ENCODE measurements around the gene AK5.
"Not testable (repeated sequence)": the region's sequence is repeated elsewhere in the genome, so short reads cannot be mapped to it uniquely, and the experiment has no call there.

AK5 gene

DNA sequence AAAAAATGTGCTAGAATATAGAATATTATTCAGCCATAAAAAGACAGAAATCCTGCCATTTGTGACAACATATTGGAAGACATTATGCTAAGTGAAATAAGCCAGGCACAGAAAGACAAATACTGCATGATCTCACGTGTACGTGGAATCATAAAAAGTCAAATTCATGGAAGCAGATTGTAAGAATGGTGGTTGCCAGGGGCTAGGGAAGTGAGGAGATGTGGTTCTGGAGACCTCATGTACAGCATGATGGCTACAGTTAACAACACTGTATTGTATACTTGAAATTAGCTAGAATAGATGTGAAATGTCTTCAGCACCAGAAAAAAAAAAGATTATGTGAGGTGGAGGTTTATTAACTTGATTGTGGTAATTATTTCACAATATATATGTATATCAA lies 234.3 kb downstream of the AK5 start:
- Histone ChIP-seq H3K36me3 (ENCODE audit: low read depth) (no peaks in the 10 kb centered on the region), H3K4me3 (ENCODE audit: severe bottlenecking) (no peak overlapping the region), H3K27me3 (ENCODE audit: insufficient read depth, poor library complexity, severe bottlenecking) (no peaks in the 10 kb centered on the region), H3K4me1 (ENCODE audit: insufficient read depth, poor library complexity, severe bottlenecking) (peaks cover 8% of the 10 kb centered on the region), H3K9me3 (ENCODE audit: severe bottlenecking) (no peaks in the 10 kb centered on the region), H3K27ac (ENCODE audit: poor library complexity, severe bottlenecking) (no peak overlapping the region)
- TF ChIP-seq, protein P1, sequence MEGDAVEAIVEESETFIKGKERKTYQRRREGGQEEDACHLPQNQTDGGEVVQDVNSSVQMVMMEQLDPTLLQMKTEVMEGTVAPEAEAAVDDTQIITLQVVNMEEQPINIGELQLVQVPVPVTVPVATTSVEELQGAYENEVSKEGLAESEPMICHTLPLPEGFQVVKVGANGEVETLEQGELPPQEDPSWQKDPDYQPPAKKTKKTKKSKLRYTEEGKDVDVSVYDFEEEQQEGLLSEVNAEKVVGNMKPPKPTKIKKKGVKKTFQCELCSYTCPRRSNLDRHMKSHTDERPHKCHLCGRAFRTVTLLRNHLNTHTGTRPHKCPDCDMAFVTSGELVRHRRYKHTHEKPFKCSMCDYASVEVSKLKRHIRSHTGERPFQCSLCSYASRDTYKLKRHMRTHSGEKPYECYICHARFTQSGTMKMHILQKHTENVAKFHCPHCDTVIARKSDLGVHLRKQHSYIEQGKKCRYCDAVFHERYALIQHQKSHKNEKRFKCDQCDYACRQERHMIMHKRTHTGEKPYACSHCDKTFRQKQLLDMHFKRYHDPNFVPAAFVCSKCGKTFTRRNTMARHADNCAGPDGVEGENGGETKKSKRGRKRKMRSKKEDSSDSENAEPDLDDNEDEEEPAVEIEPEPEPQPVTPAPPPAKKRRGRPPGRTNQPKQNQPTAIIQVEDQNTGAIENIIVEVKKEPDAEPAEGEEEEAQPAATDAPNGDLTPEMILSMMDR (IDR thresholded peaks at IDR 0.05; ENCODE audit: poor library complexity, severe bottlenecking) = no peak
- ATAC-seq (ENCODE audit: low read depth) = no peak
- no peak for DNase-seq (ENCODE audit: low spot score)

DNA sequence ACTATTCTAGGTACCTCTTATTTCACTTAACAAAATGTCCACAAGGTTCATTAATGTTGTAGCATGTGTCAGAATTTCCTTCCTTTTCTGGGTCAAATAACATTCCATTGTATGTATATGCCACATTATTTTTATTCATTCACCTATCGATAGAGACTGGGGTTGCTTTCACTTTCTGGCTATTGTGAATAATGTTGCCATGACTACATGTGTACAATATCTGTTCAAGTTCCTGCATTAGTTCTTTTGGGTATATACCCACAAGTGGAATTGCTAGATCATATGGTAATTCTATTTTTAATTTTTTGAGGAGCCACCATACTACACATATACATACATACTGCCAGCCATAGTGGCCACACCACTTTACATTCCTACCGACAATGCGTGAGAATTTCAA lies 242.2 kb downstream of the AK5 start:
- no peaks in the 10 kb centered on the region for H3K9me3 ChIP-seq (ENCODE audit: severe bottlenecking)
- no peak for ATAC-seq (ENCODE audit: low read depth)
- TF ChIP-seq, protein P1 (IDR thresholded peaks at IDR 0.05; ENCODE audit: poor library complexity, severe bottlenecking) = no peak

DNA sequence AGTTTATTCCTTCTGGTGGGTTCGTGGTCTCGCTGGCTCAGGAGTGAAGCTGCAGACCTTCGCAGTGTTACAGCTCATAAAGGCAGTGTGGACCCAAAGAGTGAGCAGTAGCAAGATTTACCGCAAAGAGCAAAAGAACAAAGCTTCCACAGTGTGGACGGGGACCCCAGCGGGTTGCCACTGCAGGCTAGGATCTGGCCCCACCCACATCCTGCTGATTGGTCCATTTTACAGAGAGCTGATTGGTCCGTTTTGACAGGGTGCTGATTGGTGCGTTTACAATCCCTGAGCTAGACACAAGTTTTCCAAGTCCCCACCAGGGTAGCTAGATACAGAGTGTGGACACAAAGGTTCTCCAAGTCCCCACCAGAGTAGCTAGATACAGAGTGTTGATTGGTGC lies 249.3 kb downstream of the AK5 start:
- H3K36me3 ChIP-seq (ENCODE audit: low read depth); DNase-seq (ENCODE audit: low spot score); H3K9me3 ChIP-seq (ENCODE audit: severe bottlenecking); ATAC-seq (ENCODE audit: low read depth); H3K27ac ChIP-seq (ENCODE audit: poor library complexity, severe bottlenecking); H3K27me3 ChIP-seq (ENCODE audit: insufficient read depth, poor library complexity, severe bottlenecking); H3K4me3 ChIP-seq (ENCODE audit: severe bottlenecking); H3K4me1 ChIP-seq (ENCODE audit: insufficient read depth, poor library complexity, severe bottlenecking): not testable (repeated sequence)

More for the DNA sequence above, 242.2 kb downstream of the AK5 start:
- Histone ChIP-seq H3K27me3 (ENCODE audit: insufficient read depth, poor library complexity, severe bottlenecking) (no peaks in the 10 kb centered on the region), H3K4me3 (ENCODE audit: severe bottlenecking) (no peak overlapping the region), H3K27ac (ENCODE audit: poor library complexity, severe bottlenecking) (no peak overlapping the region), H3K36me3 (ENCODE audit: low read depth) (no peaks in the 10 kb centered on the region), H3K4me1 (ENCODE audit: insufficient read depth, poor library complexity, severe bottlenecking) (no peaks in the 10 kb centered on the region)
- DNase-seq (ENCODE audit: low spot score) = no peak

DNA sequence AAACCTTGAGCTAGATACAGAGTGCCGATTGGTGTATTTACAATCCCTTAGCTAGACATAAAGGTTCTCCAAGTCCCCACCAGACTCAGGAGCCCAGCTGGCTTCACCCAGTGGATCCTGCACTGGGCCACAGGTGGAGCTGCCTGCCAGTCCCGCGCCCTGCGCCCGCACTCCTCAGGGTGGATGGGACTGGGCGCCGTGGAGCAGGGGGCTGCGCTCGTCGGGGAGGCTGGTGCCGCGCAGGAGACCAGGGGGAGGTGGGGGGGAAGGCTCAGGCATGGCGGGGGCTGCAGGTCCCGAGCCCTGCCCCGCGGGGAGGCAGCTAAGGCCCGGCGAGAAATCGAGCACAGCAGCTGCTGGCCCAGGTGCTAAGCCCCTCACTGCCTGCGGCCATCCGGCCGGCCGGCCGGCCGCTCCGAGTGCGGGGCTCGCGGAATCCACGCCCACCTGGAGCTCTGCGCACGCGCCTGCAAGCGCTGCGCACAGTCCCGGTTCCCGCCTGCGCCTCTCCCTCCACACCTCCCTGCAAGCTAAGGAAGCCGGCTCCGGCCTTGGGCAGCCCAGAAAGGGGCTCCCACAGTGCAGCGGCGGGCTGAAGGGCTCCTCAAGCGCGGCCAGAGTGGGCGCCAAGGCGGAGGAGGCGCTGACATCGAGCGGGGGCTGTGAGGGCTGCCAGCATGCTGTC lies 249.9 kb downstream of the AK5 start:
- not testable (repeated sequence) for H3K36me3 ChIP-seq (ENCODE audit: low read depth); H3K27ac ChIP-seq (ENCODE audit: poor library complexity, severe bottlenecking); H3K9me3 ChIP-seq (ENCODE audit: severe bottlenecking); ATAC-seq (ENCODE audit: low read depth); H3K4me1 ChIP-seq (ENCODE audit: insufficient read depth, poor library complexity, severe bottlenecking); DNase-seq (ENCODE audit: low spot score); H3K27me3 ChIP-seq (ENCODE audit: insufficient read depth, poor library complexity, severe bottlenecking); H3K4me3 ChIP-seq (ENCODE audit: severe bottlenecking)

DNA sequence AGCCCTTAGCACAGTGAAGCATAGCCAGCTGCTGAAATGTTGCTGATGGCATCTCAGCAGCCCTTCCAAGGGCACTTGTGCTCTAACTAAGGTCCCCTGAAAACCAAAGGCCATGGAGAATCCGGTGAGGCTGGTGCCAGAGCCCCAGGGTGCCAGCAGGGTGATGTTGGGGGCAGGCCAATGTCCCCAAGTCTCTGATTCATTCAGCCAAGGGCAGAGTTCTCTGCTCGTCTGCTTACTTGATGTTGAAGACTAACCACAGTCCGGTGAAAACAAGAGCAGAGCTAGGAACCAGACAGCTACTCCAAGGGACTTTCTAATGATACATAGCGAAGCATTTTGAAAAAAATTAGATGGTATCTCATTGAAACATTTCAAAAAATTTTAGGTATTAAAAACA lies 250.8 kb downstream of the AK5 start:
- Histone ChIP-seq H3K27ac (ENCODE audit: poor library complexity, severe bottlenecking) (no peak overlapping the region), H3K9me3 (ENCODE audit: severe bottlenecking) (no peaks in the 10 kb centered on the region), H3K4me3 (ENCODE audit: severe bottlenecking) (no peak overlapping the region), H3K4me1 (ENCODE audit: insufficient read depth, poor library complexity, severe bottlenecking) (peaks cover 12% of the 10 kb centered on the region), H3K27me3 (ENCODE audit: insufficient read depth, poor library complexity, severe bottlenecking) (no peaks in the 10 kb centered on the region), H3K36me3 (ENCODE audit: low read depth) (no peaks in the 10 kb centered on the region)
- TF ChIP-seq, protein P1 (IDR thresholded peaks at IDR 0.05; ENCODE audit: poor library complexity, severe bottlenecking) = no peak
- DNase-seq (ENCODE audit: low spot score) = no peak
- ATAC-seq (ENCODE audit: low read depth) = no peak

DNA sequence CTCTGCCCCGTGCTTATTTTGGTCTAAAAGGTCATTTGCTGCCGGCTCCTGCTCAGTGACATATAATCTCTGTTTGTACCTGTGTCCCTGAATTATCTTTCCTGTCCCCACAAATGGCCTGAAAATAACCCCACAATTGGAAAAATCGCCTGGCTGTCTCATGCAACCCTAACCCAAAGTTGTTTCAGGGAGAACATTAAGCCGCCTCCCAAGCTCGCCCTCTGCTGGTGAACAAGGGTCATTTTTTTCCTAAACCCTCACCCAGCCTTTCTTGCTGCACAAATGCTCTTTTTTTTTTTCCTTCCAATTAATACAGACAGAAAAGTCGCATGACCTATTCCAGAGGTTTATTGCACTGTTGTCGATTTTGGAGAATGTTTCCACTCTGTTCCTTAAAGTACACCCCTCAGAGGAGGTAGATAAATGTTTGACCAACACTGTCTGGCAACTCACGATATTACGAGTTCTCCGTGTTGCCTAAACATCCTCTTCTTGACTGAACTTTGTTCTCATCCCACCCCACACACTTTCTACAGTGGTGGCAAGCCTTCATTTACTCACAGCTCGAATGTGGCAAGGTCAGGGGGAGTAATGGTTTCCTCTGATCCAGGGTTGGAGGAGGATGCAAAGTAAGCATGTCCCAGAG lies 252.0 kb downstream of the AK5 start:
- H3K27ac ChIP-seq (ENCODE audit: poor library complexity, severe bottlenecking) = no peak overlapping the region
- H3K9me3 ChIP-seq (ENCODE audit: severe bottlenecking) = no peaks in the 10 kb centered on the region
- H3K36me3 ChIP-seq (ENCODE audit: low read depth) = no peaks in the 10 kb centered on the region
- H3K4me1 ChIP-seq (ENCODE audit: insufficient read depth, poor library complexity, severe bottlenecking) = peaks cover 16% of the 10 kb centered on the region
- TF ChIP-seq, protein P1 (IDR thresholded peaks at IDR 0.05; ENCODE audit: poor library complexity, severe bottlenecking) = peak; percentile 94
- no peaks in the 10 kb centered on the region for H3K27me3 ChIP-seq (ENCODE audit: insufficient read depth, poor library complexity, severe bottlenecking)
- H3K4me3 ChIP-seq (ENCODE audit: severe bottlenecking) = no peak overlapping the region
- DNase-seq (ENCODE audit: low spot score) (no peak), ATAC-seq (ENCODE audit: low read depth) (no peak)

Data from RWPE2 (cell line).